NCI-H526 (cell line): ENCODE data around the gene NRN1L.
"Not testable (repeated sequence)": the region's sequence is repeated elsewhere in the genome, so short reads cannot be mapped to it uniquely, and the experiment has no call there.

ENCODE experiments used
- DNase-seq, 2 experiments: peaks; one replicate each; lab custom pipeline; 2025; lab: John Stamatoyannopoulos, UW

The NRN1L gene

DNA sequence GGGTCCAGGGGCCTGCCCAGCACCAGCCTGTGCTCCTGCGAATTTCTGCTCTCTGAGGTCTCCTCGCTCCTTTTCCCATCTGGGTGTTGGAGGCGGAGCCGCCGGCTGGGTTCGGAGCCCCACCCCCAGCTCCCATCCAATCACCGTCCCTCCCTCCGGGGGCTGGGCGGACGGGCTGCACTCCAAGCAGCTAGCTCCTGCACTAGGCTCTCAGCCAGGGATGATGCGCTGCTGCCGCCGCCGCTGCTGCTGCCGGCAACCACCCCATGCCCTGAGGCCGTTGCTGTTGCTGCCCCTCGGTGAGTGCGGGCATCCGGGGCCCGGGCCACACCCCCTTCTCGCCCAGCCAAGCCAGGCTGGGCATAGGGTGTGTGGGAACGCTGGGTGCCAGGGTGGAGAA is at the start of gene NRN1L:
NRN1L (plus strand) TSS at position 202 of the 400 bp plus-strand sequence; CDS start at position 221, 19 bp downstream.
- DNase-seq: peak; percentile 2 to 41

DNA sequence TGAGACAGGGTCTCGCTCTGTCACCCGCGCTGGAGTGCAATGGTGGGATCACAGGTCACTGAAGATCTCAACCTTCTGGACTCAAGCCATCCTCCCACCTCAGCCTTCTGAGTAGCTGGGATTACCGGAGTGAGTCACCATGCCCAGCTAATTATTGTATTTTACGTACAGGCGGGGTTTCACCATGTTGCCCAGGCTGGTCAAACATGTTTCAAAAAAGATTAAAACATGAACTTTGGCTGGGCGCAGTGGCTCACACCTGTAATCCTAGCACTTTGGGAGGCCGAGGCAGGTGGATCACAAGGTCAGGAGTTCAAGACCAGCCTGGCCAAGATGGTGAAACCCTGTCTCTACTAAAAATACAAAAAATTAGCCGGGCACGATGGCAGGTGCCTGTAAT is 47.5 kb upstream of the NRN1L start:
- not testable (repeated sequence) for DNase-seq

DNA sequence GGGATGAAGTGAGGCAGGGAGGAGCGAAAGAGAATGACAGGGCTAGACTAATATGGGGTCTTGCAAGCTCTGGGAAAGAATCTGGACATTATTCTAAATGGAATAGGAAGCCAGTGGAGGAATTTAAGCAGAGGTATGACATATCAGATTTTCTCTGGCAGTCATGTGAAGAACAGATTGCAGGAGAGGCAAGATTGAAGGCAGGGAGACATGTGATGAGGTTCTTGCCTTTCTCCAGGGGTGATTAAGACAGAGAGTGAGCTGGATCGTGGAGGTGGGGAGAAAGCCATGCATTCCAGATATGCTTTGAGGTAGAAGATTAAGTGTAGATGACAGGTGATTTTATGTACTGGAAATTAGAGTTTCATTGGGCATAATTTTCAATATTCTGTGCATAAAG is 46.9 kb upstream of the NRN1L start:
- no peak for DNase-seq

DNA sequence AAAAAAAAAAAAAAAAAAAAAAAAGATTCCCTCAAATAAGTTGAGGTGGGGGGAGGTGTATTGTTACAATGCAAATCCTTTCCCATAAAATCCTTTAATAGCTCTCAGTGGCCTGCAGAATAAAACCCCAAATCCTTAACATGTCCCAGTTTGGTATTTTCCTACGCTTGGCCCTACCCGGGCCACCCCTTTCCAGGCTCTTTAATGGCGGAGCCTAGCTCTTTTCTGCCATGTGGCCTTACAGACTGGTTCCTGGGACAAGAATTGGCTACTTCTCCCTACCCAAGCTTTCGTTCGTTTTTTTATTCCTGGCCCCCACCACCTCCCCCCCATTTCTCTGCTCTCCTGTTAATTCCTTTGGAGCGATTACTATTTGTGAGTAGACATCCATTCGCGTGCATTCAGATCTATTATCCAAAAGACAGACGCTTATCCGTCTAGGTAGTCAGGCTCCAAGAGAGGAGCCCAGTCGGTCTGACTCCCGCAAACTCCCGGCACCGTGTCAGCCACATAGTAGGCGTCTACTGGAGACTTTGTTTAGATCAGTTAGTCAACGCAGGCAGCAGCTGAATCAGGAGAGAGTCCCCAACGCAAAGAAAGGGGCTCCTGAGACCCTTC is 43.4 kb upstream of the NRN1L start:
- peak in 1 of 2 experiments; percentile 23 for DNase-seq

DNA sequence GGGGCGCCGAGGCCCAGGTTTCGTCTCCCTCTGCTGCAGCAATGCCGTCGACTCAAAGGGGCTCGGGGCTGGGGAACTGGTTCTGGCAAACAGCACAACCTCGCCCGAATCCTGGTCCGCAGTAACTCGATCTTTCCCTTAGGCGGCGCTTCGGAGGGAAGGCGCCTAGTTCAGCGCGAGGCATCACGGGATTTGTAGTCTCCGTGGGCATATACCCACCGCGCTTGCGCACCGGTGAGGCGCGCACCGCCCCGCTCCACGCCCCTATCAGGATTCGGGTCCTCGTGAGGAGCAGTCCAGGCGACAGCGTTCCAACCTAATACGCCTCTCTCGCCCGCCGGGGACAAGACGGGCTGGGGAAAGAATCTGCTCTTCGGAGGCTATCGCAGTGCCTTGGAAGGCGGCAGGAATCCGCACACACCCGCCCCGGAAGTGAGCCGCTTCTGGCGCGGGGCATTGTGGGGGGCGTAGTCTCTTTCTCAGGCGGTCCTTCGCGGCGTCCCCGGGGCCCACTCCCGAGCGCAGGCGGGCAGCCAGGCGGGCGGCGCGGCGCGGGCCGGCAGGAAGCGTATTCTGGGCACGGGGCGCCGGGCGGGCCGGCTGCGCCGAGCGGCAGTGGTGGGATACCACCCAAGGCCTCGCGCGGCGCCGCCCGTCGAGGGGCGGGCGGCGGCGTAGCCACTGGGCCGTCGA is 42.7 kb upstream of the NRN1L start, which contains the start of gene THAP11:
THAP11 (plus strand) TSS at position 505 of the 693 bp plus-strand sequence. CDS start 235 bp downstream, outside the sequence.
- peak; percentile 89 to 95 for DNase-seq

DNA sequence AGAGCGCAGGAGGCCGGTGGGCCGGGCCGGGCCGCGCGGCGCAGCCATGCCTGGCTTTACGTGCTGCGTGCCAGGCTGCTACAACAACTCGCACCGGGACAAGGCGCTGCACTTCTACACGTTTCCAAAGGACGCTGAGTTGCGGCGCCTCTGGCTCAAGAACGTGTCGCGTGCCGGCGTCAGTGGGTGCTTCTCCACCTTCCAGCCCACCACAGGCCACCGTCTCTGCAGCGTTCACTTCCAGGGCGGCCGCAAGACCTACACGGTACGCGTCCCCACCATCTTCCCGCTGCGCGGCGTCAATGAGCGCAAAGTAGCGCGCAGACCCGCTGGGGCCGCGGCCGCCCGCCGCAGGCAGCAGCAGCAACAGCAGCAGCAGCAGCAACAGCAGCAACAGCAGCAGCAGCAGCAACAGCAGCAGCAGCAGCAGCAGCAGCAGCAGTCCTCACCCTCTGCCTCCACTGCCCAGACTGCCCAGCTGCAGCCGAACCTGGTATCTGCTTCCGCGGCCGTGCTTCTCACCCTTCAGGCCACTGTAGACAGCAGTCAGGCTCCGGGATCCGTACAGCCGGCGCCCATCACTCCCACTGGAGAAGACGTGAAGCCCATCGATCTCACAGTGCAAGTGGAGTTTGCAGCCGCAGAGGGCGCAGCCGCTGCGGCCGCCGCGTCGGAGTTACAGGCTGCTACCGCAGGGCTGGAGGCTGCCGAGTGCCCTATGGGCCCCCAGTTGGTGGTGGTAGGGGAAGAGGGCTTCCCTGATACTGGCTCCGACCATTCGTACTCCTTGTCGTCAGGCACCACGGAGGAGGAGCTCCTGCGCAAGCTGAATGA is 42.0 kb upstream of the NRN1L start:
- peak in 1 of 2 experiments; percentile 68 for DNase-seq

DNA sequence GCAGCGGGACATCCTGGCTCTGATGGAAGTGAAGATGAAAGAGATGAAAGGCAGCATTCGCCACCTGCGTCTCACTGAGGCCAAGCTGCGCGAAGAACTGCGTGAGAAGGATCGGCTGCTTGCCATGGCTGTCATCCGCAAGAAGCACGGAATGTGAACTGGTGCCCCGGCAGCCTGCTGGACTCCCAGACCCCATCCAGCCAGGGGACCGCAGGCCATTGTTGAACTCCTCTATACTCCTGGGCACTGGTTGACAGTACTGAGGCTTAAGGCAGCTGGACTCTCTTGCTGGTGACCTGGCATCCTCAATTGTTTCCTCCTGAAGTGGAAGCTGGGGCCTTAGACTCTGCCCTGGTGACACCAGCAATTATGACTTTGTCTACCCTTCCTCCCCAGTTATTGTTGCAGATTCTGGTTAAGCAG is 41.3 kb upstream of the NRN1L start:
- no peak for DNase-seq

DNA sequence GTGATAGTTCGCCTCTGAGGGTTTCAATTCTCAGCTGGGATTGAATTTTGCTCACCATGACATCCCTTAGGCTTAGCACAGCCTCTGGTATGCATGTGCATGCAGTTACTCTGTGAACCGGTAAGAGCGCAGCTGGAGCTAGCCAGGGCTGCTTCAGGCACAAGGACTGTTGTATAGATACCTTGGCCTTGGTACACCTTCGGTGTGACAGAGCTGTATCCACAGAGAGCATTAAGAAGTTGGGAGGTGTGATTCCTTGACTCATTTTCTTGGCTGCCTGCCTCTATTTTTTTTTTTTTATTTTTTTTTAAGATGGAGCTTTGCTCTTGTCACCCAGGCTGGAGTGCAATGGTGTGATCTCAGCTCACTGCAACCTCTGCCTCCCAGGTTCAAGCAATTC is 40.2 kb upstream of the NRN1L start:
- peak in 1 of 2 experiments; percentile 6 for DNase-seq

DNA sequence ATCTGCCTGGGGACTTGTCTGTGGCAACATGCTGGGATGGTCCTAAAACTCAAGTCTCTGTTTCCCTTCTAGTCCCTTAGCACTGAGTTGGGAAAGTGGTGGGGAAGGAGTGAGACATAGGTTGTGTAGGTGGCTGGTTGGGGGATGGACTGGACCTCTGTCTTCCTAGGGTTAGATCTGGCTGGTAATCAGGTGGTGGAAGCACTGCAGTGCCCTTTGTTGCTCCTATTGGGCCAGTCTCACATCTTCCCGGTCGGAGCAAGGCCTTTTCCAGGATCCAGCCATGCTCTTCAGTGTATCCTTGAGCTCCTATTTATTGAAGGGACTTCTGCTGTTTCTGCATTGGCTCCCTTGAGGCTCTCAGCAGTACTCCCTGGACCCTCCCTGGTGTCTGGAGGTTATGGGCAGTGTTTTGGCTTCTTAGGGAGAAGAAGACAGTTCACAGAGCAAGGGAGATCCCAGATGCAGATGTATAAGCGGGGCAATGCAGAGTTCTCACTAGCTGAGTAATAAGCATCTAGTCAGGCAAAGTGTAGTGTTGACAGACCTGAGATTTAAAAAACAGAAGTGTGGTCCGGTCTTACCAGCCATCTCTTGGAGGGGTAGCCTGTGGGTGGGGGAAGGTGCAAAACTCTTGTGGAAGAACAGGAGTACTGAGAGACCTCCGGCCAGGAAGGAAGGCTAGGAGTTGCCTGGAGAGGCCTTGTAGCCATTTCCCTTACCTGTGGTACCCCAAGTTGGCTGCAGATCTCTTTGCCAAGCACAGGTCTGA is 39.2 kb upstream of the NRN1L start:
- no peak for DNase-seq

DNA sequence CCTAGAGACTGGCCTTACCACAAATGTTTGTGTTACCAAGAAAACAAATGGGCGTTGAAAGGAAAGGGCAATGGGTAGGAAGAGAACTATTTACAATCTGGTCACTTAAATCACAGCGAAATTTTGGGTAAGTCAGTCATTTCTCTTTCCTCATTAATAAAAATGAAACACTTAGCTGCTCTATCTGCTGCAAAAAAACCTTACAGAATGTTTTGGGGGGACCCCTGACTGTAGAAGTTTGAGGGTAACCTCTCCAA is 38.7 kb upstream of the NRN1L start:
- DNase-seq: no peak

DNA sequence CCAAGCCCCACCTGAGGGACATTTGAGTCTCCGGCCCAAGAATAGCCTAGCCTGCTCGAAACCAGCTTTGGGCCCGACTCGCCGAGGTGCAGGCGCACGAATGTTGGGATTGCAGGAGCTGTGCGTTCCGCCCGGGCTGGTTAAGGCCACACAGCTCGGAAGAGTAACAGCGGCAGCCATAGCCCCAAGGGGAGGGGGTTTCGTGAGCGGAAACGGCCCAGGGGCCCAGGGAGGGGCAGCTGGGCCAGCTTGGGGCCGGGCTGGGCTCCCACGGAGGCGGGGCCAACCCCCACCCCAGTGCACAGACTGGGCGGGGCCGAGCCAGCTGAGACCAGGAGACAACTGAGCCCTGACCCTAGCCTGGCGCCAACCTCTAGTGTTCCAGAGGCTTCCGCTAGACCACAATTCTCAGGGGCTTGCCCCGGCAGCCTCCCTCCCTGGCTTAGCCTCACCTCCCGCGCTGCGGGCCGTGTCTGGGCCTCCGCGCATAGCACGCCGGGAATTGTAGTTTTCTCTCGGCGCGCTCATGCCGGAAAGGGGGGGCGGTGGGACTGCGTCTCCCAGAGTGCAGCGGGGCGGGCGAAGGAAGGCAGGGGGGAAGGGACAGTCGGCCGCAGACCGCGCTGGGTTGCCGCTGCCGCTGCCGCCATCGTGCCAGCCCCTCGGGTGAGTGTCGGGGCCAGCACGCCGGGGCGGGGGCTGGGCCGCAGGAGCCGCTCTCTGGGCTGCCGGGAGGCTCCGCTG is 38.2 kb upstream of the NRN1L start, which contains the start of gene NUTF2:
NUTF2 (plus strand) TSS at position 614 of the 744 bp plus-strand sequence. CDS start 18,198 bp downstream, outside the sequence.
- DNase-seq: peak; percentile 90 to 95

DNA sequence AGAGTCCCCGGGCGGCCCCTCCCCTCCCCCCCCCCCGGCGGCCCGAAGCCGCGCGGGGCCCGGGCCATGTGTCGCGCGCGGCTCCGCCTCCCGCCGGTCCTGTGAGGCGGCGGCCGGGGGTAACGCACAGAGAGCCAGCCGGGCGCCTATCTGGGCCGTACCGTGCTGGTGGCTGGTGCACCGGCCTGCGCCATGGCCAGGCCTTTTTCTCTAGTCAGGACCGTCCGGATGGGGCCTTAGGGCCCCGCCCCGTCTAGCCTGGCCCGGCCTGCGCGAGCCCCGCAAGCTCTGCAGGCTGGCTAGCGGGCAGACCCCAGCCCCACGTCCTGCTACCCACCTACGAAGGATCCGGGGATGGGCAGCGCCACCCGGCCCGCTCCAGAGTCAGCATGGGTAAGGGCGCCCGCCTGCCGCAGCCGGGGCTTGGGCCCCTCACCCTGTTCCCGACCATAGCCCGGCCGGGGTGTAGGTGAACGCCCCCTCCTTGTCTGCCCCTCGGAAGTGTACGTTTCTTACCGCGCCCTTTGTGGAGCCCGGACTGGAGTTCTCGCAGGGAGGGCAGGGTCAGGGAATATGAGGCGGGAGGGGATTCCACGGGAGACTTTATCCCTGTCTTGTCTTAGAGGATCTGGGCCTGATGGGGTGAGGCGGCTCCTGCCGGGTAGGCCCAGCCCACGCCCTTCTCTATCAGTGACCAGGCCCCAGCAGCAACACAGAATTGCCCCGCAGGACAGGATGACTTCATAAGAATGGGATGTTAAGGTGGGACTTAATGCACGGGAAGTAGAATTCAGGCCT is 37.4 kb upstream of the NRN1L start, which contains the start of gene CENPT:
CENPT (minus strand) TSS at position 630 of the 798 bp plus-strand sequence. CDS start 13,834 bp downstream, outside the sequence.
- DNase-seq: peak in 1 of 2 experiments; percentile 72

DNA sequence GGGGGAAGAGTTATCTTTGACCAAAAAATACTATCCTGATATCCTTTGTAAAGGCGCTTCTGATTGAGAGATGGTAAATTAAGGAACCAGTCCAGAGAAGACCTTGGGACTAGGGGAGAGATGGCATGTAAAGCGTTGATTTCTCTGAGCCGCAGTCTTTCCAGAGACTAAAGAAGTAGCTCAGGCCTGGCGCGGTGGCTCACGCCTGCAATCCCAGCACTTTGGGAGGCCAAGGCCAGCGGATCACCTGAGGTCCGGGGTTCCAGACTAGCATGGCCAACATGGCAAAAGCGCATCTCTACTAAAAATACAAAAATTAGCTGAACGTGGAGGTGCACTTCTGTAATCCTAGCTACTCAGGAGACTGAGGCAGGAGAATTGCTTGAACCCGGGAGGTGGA is 36.6 kb upstream of the NRN1L start:
- no peak for DNase-seq

DNA sequence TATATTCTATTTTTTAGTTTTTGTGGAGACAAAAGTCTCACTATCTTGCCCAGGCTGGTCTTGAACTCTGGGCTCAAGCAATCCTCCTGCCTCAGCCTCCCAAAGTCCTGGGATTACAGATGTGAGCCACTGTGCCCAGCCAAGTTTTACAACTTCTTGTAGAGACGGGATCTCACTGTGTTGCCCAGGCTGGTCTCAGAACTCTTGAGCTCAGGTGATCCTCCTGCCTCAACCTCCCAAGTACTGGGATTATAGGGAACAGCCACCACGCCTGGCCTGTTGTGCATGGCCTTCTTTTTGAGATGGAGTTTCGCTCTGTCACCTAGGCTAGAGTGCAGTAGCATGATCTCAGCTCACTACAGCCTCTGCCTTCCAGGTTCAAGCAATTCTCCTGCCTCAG is 31.0 kb upstream of the NRN1L start:
- DNase-seq: no peak

DNA sequence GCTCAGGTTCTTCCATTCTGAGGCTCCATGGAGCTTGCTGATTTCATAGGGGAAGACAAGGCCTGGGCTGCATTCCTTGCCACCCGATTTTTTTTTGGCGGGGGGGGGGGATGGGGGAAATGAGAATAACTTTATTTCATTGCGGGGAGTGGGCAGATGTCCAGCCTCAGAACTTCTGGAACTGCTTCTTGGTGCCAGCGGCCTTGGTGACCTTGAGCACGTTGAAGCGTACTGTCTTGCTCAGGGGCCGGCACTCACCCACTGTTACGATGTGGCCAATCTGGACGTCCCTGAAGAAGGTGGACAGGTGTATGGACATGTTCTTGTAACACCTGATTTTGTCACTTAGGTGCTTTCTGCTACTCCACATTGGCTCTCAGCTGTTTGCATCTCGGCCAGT is 28.9 kb upstream of the NRN1L start:
- no peak for DNase-seq

DNA sequence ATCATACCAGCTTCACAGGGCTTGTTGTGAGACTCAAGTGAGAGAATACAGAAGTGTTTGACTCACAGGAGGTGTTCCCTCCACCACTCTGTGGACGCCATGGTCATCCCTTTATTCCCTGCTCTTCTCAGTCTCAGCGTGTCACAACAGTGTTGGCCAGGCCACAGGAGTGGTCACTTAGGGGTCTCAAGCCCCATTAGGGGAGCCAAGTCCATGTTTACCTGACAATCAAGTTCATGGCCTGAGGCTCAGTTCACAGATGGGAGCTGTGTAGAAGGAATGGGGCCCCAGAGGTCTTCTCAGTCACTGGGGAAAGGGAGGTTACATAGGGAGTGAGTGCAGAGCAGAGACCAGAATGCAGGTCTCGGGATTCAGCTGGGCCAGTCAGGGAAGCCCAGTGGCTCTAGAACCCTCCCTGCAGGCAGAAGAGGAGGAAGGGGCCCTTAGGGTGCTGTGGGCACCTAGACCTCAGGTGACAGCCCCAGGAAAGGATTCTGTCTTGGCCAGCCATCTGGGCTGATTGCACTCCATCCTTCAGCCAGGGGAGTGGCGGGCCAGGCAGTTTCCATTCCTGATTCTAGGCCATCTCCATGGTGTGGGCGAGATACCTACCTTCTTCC is 27.6 kb upstream of the NRN1L start:
- no peak for DNase-seq

DNA sequence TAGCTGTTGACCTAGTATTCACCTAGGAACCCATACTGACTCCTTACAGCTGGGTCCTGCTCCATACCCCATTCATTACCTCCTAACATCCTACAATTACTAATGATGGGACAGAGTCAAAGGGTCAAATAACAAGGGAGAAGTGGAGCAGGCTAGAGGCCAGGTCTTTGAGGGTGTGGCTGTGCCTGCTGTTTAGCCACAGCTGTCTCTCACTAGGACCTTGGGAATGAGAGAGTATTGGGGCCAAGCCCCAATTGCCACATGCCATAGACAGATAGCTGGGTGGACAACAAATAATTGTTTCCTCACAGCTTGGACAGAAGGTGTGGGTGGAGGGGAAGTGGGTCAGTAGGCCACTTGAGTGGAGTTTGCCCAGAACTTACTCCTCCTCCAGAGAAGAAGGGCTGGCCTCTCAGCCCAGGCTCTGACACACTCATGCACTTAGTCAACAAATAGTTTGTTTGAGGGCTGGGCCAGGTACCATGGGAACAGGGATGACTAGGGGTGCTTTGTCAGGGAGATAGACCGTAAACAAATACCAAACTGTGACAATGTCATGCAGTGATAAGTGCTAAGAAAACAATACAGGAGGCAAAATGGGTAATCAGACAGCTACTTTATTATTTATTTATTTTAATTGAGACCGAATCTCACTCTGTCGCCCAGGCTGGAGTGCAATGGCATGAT is 27.0 kb upstream of the NRN1L start:
- DNase-seq: peak in 1 of 2 experiments; percentile 1

DNA sequence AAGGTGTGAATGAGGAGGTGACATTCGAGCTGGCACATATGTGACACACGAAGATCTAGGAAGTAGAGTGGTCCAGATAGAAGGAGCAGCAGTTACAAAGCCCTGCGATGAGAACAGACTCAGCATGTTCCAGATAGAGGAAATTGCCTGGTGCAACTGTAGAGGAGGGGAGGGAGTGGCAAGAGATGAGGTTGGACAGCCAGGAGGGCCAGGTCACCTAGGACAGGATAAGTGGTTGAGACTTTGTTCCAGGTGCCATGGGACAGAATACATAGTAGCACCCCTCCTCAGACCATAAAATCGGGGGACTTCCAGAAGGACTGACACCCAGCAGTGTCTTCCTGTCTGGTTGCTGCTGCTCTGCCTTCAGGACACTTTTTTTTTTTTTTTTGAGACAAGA is 26.2 kb upstream of the NRN1L start:
- no peak for DNase-seq
